Heart left ventricle (tissue), 16 donors: ENCODE measurements around the gene ACSS1. TPM values are rescaled to one million over a fixed set of nuclear protein-coding genes. Genes with fewer than 3 reads are reported as not detected.

Experiments used
- ATAC-seq, 4 donors: fragments of 200-7000 bp; cut with Tn5 transposase; one replicate each; pipeline ENCODE4 v1.9.1; 2020 to 2022; ENCODE audit warnings: moderate library complexity in 4 of 4, mild to moderate bottlenecking in 3 of 4, moderate number of reproducible peaks in 1 of 4
- DNase-seq, 5 donors: peaks; one replicate each; pipeline ENCODE4 v3.0.0-alpha.2; 2020
- H3K27ac ChIP-seq, 12 donors: fragments of 200-600 bp; sonication (generic) in 4 of 12; one replicate each; pipeline versions ENCODE4 v1.5.0 to v1.8.0; 2016 to 2022; ENCODE audit warnings: mild to moderate bottlenecking in 2 of 12
- H3K27me3 ChIP-seq, 9 donors: fragments of 200-600 bp; sonication (generic) in 2 of 9; one replicate each; pipeline versions ENCODE4 v1.5.1 to v1.8.0; 2016 to 2022; ENCODE audit warnings: mild to moderate bottlenecking in 3 of 9
- H3K36me3 ChIP-seq, 9 donors: fragments of 200-600 bp; sonication (generic) in 2 of 9; one replicate each; pipeline versions ENCODE4 v1.5.0 to v1.8.0; 2018 to 2022; ENCODE audit warnings: mild to moderate bottlenecking in 2 of 9
- H3K4me1 ChIP-seq, 12 donors: fragments of 200-600 bp; sonication (generic) in 4 of 12; one replicate each; pipeline versions ENCODE4 v1.5.0 to v1.8.0; 2016 to 2022; ENCODE audit warnings: mild to moderate bottlenecking in 3 of 12
- H3K4me3 ChIP-seq, 12 donors: fragments of 200-600 bp; sonication (generic) in 4 of 12; one replicate each; pipeline versions ENCODE4 v1.5.0 to v1.8.0; 2017 to 2022; ENCODE audit warnings: mild to moderate bottlenecking in 9 of 12, moderate library complexity in 4 of 12
- H3K9me3 ChIP-seq, 12 donors: fragments of 200-600 bp; sonication (generic) in 4 of 12; one replicate each; pipeline versions ENCODE4 v1.5.0 to v1.8.0; 2016 to 2022; ENCODE audit warnings: mild to moderate bottlenecking in 1 of 12
- POLR2A ChIP-seq, 2 donors: fragments of 450-650 bp; IDR thresholded peaks; one replicate each; pipeline ENCODE4 v1.6.1; 2017; ENCODE audit warnings: antibody characterized with exemption in 2 of 2, mild to moderate bottlenecking in 2 of 2, moderate library complexity in 2 of 2
- WGBS, 4 donors: extraction: QIAGEN DNeasy Blood & Tissue Kit in 2 of 4; methylation state at CpG; one replicate each; pipeline versions ENCODE4 v1.1.5 to v1.1.7; 2013 to 2018; 5-methylcytosine and 5-hydroxymethylcytosine counted together
- intact Hi-C, 10 donors: fragments of 100-400 bp; cut with DNase I; formaldehyde crosslinking; loops; one replicate each; pipeline versions ENCODE4 v1.11.1 to v1.14.2; 2022
- polyA plus RNA-seq, 2 donors: library from polyadenylated mRNA; stranded (reverse); fragments of 200-250 nt; gene quantifications; one replicate each; pipeline ENCODE4 v1.2.3, GENCODE V29; 2013
- total RNA-seq, 9 donors: library from RNA; depleted of rRNA in 2 of 9; stranded (reverse); fragments of >200 nt in 2 of 9; fragmentation: NEBNext Ultra II Directional in 3 of 9; extraction: Animal tissue kit (Norgen Biotek cat#: 25700) in 3 of 9; gene quantifications; one replicate each; pipeline versions ENCODE4 v1.1.0 to v1.2.4, GENCODE V29; 2016 to 2023
- TF ChIP-seq, protein P1 (sequence below), 12 donors: fragments of 200-600 bp; sonication (generic) in 4 of 12; IDR thresholded peaks; one replicate each; pipeline versions ENCODE4 v1.5.0 to v1.8.0; 2018 to 2022; ENCODE audit warnings: antibody characterized with exemption in 12 of 12, mild to moderate bottlenecking in 5 of 12
- donor health status: ischemic (EF 13 %, LVEDD 7.1; RV severe dilation, severe dysfunction).
- donor health status: healthy with polysubstance abuse.
- donor health status: DM: no; HTN: yes; CAD: no.
- donor health status: DM: no; HTN: no; CAD: no.
- donor health status: ischemic (EF 25% LVEDD 6.9; RV normal size, moderate dysfunction).
- donor health status: ischemic (EF 25% LVEDD 5.7; RV mildly dilated, moderate dysfunction).
- donor health status: healthy.
- donor health status: DM: yes; HTN: yes; CAD: no.
- donor health status: ischemic (EF 35%, LVEDD 5.7; RV mildly dilated, moderate dysfunction).
- donor health status: nonischemic (EF 11% LVEDD 7.7; RV severe dilation, severe dysfunction).
- donor health status: DM: yes; HTN: yes; CAD: no.
- donor health status: PGD.
- donor health status: ischemic (EF 29% LVEDD 5.4; RV normal size, mild dysfunction).
- donor health status: nonischemic (EF 23%, LVEDD 6.1; RV moderate dilation, normal function).

Gene ACSS1
- total and polyA plus RNA-seq, 11 donors: 43.5 to 177 (median 81.4) TPM

DNA sequence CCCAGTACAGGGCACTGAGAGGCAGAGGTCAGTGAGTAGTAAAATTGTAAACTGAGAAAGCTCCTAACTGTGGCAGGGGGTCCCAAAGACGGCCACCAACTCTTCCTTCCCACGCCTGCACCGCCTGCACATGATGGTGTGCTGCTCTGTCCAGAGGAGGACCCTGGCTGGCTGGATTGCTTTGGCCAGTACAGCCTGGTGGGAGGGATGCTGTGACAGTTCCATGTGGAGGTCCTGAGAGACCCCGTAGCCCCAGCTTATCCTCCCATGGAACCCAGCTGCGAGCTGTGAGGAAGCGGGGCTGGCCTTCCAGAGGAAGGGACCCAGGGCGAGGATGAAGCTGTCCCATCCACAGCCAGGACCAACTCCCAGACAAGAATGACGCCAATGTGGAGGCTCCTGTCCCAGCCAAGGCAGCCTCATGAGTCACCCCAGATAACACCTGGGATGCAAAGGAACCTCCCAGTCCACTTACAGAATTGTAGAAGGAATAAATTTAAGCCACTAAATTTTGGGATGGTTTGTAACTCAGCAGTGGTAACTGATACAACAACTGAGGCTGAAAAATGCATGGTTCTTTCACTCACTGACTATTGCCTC lies 2.0 kb upstream of the ACSS1 start:
- intact Hi-C loops: loop anchor here in 6 of 10 donors (5.0 to 10.0 kb wide), 6 partner anchors 33 to 895 kb away; partner anchors contain the start of genes ABHD12 (in 2 of the 6), GINS1 (in 2 of the 6) and PYGB (in 1 of the 6)
- peak overlapping the region in 1 of 12 donors; percentile 96 for H3K27ac ChIP-seq
- no peak overlapping the region for H3K4me3 ChIP-seq
- DNase-seq (peak in 2 of 5 donors; percentile 22 to 37), ATAC-seq (no peak)
- no peaks in the 10 kb centered on the region for H3K27me3 ChIP-seq
- TF ChIP-seq, protein P1, sequence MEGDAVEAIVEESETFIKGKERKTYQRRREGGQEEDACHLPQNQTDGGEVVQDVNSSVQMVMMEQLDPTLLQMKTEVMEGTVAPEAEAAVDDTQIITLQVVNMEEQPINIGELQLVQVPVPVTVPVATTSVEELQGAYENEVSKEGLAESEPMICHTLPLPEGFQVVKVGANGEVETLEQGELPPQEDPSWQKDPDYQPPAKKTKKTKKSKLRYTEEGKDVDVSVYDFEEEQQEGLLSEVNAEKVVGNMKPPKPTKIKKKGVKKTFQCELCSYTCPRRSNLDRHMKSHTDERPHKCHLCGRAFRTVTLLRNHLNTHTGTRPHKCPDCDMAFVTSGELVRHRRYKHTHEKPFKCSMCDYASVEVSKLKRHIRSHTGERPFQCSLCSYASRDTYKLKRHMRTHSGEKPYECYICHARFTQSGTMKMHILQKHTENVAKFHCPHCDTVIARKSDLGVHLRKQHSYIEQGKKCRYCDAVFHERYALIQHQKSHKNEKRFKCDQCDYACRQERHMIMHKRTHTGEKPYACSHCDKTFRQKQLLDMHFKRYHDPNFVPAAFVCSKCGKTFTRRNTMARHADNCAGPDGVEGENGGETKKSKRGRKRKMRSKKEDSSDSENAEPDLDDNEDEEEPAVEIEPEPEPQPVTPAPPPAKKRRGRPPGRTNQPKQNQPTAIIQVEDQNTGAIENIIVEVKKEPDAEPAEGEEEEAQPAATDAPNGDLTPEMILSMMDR (IDR thresholded peaks at IDR 0.05): no peak
- TF ChIP-seq POLR2A (IDR thresholded peaks at IDR 0.05): no peak
- no peaks in the 10 kb centered on the region for H3K9me3 ChIP-seq
- peaks cover 0 to 3% (median 0%) of the 10 kb centered on the region in 9 donors for H3K36me3 ChIP-seq
- peaks cover 10 to 42% (median 25%) of the 10 kb centered on the region in 12 donors for H3K4me1 ChIP-seq
- WGBS, 4 donors: 90 to 93% (median 92%) methylated on average over 6 to 8 of the region's 8 CpGs

DNA sequence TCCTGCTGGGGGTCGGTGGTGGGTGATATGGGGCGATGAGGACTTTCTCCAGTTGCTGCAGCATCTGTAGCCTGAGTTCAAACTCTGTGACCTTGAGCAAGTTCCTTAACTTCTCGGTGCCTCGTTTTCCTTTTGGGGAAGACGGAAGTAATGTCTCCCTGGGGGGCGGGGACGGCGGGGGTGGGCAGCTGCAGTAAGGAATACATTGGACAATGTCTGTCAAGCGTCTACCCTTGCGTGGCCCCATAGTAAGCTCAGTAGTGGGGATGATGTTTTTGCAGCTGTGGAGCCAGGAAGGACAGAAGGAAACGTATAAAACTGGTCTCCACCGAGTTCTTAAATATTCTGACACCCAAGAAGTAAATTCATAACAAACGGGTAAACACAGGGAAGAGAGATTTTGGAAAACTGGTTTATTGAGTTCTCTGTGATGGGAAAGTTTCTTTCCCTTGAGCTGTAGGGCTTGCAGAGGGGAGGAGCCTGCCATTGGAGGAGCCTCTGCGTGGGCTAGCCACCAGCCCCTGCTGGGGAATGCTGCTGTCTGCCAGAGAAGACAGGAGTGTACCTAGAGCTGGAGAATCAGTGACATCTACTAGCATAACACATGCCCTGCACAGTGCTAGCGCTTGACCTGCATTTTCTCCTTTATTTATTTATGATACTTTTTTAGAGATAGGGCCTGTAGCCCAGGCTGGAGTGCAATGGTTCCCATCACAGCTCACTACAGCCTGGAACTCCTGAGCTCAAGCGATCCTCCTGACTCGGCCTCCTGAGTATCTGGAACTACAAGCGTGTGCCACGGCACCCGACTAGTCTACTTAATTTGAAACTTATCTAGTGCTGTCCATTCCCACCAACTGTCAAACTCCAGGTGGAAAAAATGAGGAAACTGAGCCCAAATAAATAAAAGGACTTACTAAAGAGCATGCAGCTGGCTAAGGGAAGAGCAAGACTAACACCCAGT lies 1.2 kb upstream of the ACSS1 start:
- Histone ChIP-seq H3K27me3 (no peaks in the 10 kb centered on the region), H3K4me3 (peak overlapping the region; percentile 65 to 96 (median 88)), H3K36me3 (peaks cover 0 to 3% (median 0%) of the 10 kb centered on the region in 9 donors), H3K27ac (peak overlapping the region; percentile 91 to 100 (median 97)), H3K9me3 (no peaks in the 10 kb centered on the region), H3K4me1 (peaks cover 17 to 45% (median 33%) of the 10 kb centered on the region in 12 donors)
- TF ChIP-seq, protein P1 (IDR thresholded peaks at IDR 0.05): no peak
- ATAC-seq (peak in 1 of 4 donors; percentile 17), DNase-seq (peak in 4 of 5 donors; percentile 49 to 68 (median 62))
- 39 to 54% (median 41%) methylated on average over 19 to 20 of the region's 20 CpGs for WGBS, 4 donors
- intact Hi-C loops: loop anchor here in 1 of 10 donors (5.0 kb wide), 1 partner anchor 37 kb away; no protein-coding TSS in a partner anchor

DNA sequence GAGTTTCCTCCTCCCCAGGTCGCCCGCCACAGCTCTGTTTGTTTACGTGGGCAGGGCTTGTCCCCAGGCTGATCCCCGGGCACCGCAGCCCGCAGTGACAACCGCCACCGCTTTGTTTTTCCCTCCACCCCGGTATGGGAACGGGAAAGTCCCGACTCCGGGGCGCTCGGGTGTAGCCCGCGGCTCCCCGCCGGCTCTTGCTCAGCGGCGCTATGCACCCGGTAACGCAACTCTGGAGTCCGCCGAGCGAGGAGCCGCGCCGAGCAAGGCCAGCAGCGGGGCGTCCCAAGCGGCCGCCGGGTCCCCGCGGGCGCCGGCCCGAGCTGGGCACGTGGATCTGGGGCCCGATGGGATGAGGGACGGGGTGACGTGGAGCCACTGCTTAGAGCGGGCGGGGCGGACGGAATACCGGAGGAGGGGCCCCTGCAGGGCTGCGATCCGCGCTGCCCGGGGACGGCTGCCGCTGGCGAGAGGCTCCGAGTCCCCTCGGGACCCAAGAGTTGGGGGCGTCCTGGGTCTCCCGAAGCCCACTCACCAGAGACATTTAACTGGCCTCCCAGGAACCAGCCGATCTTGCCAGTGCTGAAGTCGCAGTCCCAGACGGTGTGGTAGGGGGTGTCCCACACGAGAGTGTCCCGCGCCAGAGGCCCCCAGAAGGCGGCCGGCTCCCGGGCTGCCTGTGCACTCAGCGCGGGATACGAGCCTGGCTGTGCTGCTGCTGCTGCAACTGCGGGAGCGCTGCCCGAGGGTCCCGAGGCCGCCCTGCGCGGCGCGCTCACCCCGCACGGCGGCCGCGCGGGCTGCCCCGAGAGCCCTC lies 497 bp downstream of the ACSS1 start:
- DNase-seq: peak; percentile 85 to 90 (median 86)
- peak; percentile 56 to 84 (median 80) for ATAC-seq
- 0 to 1% (median 0%) methylated on average over 33 to 86 of the region's 86 CpGs for WGBS, 4 donors
- Histone ChIP-seq H3K27me3 (no peaks in the 10 kb centered on the region), H3K4me3 (peak overlapping the region; percentile 65 to 96 (median 88)), H3K9me3 (no peaks in the 10 kb centered on the region), H3K4me1 (peaks cover 29 to 62% (median 49%) of the 10 kb centered on the region in 12 donors), H3K36me3 (peaks cover 0 to 3% (median 0%) of the 10 kb centered on the region in 9 donors), H3K27ac (peak overlapping the region; percentile 91 to 100 (median 97))
- TF ChIP-seq, protein P1 (IDR thresholded peaks at IDR 0.05): peak in 1 of 12 donors; percentile 14
- TF ChIP-seq POLR2A (IDR thresholded peaks at IDR 0.05): peak in 1 of 2 donors; percentile 56
- intact Hi-C loops: loop anchor here in 4 of 10 donors (2.0 to 5.0 kb wide), 4 partner anchors 15 to 63 kb away; no protein-coding TSS in a partner anchor
